ENCODE data around the gene SPIN1.

DNA sequence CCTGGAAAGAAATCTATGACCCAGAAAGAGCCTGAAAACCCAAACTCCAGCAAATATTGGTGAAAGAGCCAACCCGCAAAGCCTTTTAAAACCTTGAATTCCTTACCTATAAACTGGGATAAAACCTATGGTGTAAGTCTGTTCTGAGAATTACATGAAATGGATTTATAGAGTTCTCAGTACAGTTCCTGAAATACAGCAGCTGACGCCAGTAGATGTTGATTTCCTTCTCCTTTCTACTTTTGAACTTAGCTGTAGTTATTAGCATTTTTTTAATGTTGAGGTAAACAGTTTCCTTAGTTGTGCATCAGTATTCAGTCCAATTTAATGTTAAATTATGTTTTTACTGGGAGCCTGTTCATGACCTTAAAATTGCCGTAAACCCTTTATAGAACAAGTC lies 3.7 kb downstream of the SPIN1 start:
- TF ChIP-seq POLR2A (IDR thresholded peaks at IDR 0.05; ENCODE audit: low read depth, low read length) (no peak), POLR2AphosphoS5 (IDR thresholded peaks at IDR 0.05; ENCODE audit: low read depth, low read length) (no peak), TAF1 (IDR thresholded peaks at IDR 0.05; ENCODE audit: borderline replicate concordance, low read depth, low read length) (no peak)
